Upper lobe of right lung (tissue), 1 donor: ENCODE measurements around the gene MIOX. TPM values are rescaled to one million over a fixed set of nuclear protein-coding genes. Genes with fewer than 3 reads are reported as not detected.
A peak's percentile ranks its signal among the peaks of the same experiment; 100 is the strongest.

ENCODE experiments used
- ATAC-seq: fragments of 200-7000 bp; cut with Tn5 transposase; one replicate; pipeline ENCODE4 v1.9.1; 2020; ENCODE audit warnings: mild to moderate bottlenecking, moderate library complexity
- DNase-seq: peaks from one replicate; pipeline ENCODE4 v3.0.0-alpha.2; 2020
- H3K27ac ChIP-seq: fragments of 200-600 bp; one replicate; pipeline ENCODE4 v1.8.0; 2022
- H3K27me3 ChIP-seq: fragments of 200-600 bp; one replicate; pipeline ENCODE4 v1.8.0; 2022; ENCODE audit warnings: mild to moderate bottlenecking
- H3K36me3 ChIP-seq: fragments of 200-600 bp; one replicate; pipeline ENCODE4 v1.8.0; 2022
- H3K4me1 ChIP-seq: fragments of 200-600 bp; one replicate; pipeline ENCODE4 v1.8.0; 2022
- H3K4me3 ChIP-seq: fragments of 200-600 bp; one replicate; pipeline ENCODE4 v1.8.0; 2022; ENCODE audit warnings: mild to moderate bottlenecking
- H3K9me3 ChIP-seq: fragments of 200-600 bp; one replicate; pipeline ENCODE4 v1.8.0; 2022
- CTCF ChIP-seq: fragments of 200-600 bp; IDR thresholded peaks from one replicate; pipeline ENCODE4 v1.8.0; 2022; ENCODE audit warnings: antibody characterized with exemption
- intact Hi-C: fragments of 100-400 bp; cut with DNase I; formaldehyde crosslinking; loops from one replicate; pipeline ENCODE4 v1.11.0; 2022
- total RNA-seq: library from RNA; stranded (reverse); fragmentation: NEBNext Ultra II Directional; extraction: Animal tissue kit (Norgen Biotek cat#: 25700); gene quantifications from one replicate; pipeline ENCODE4 v1.2.1, GENCODE V29; 2021
- donor health status: DM: no; HTN: yes; CAD: no; lungs with severe emphysema.

Gene MIOX
- total RNA-seq, 1 donor from 2014 or later = not detected

GRCh38 chr22:50445071-50445879 is 41.4 kb upstream of the MIOX start:
- TF ChIP-seq CTCF = no peak
- H3K4me1 ChIP-seq = peaks cover 18% of the 10 kb centered on the region
- intact Hi-C loops = no loop called here
- no peak overlapping the region for H3K4me3 ChIP-seq
- no peaks in the 10 kb centered on the region for H3K27me3 ChIP-seq
- DNase-seq = no peak
- peaks cover 69% of the 10 kb centered on the region for H3K36me3 ChIP-seq
- peak overlapping the region; percentile 60 for H3K27ac ChIP-seq
- peak; percentile 54 for ATAC-seq
- no peaks in the 10 kb centered on the region for H3K9me3 ChIP-seq

GRCh38 chr22:50445880-50446707 is 40.6 kb upstream of the MIOX start:
- DNase-seq (no peak), ATAC-seq (no peak)
- H3K27me3 ChIP-seq = no peaks in the 10 kb centered on the region
- no peak for TF ChIP-seq CTCF
- peak overlapping the region; percentile 60 for H3K27ac ChIP-seq
- H3K4me3 ChIP-seq = no peak overlapping the region
- H3K4me1 ChIP-seq = peaks cover 18% of the 10 kb centered on the region
- peaks cover 69% of the 10 kb centered on the region for H3K36me3 ChIP-seq
- intact Hi-C loops = no loop called here
- H3K9me3 ChIP-seq = no peaks in the 10 kb centered on the region

- Histone ChIP-seq H3K4me3 (no peak overlapping the region), H3K4me1 (peaks cover 18% of the 10 kb centered on the region), H3K27ac (no peak overlapping the region), H3K36me3 (peaks cover 61% of the 10 kb centered on the region), H3K27me3 (no peaks in the 10 kb centered on the region), H3K9me3 (no peaks in the 10 kb centered on the region)
- no peak for ATAC-seq
- no peak for DNase-seq
- TF ChIP-seq CTCF = no peak
- intact Hi-C loops = no loop called here
These were observed 39.7 kb upstream of the MIOX start for GRCh38 chr22:50446708-50447575.

- no peaks in the 10 kb centered on the region for H3K9me3 ChIP-seq
- DNase-seq (no peak), ATAC-seq (peak; percentile 2)
- H3K27me3 ChIP-seq = no peaks in the 10 kb centered on the region
- H3K4me1 ChIP-seq = peaks cover 18% of the 10 kb centered on the region
- no peak overlapping the region for H3K27ac ChIP-seq
- H3K4me3 ChIP-seq = no peak overlapping the region
- no peak for TF ChIP-seq CTCF
- intact Hi-C loops = no loop called here
- H3K36me3 ChIP-seq = peaks cover 60% of the 10 kb centered on the region
These were observed 38.8 kb upstream of the MIOX start for GRCh38 chr22:50447576-50448551.
